Caki2 (cell line): ENCODE measurements around the gene METTL16. TPM values are rescaled to one million over a fixed set of nuclear protein-coding genes. Genes with fewer than 3 reads are reported as not detected.

Experiments
- DNase-seq: peaks from one replicate; pipeline ENCODE4 v3.0.0-alpha.2; 2015; ENCODE audit warnings: low read depth
- in situ Hi-C: cut with HindIII; loops from 2 replicates; pipeline ENCODE4 v1.10.0; 2016; ENCODE audit warnings: low sequenced_read_pairs, low pct_unique_long_range_greater_than_20kb, mixed read lengths
- total RNA-seq: library from RNA; depleted of rRNA; stranded (reverse); fragments of >200 nt; shearing (Covaris generic); gene quantifications from 2 replicates; pipeline ENCODE4 v1.2.3, GENCODE V29; 2014; ENCODE audit warnings: low replicate concordance; rRNA removed

METTL16 gene
- total RNA-seq, 1 experiment from 2014 or later: 22.8 TPM

DNA sequence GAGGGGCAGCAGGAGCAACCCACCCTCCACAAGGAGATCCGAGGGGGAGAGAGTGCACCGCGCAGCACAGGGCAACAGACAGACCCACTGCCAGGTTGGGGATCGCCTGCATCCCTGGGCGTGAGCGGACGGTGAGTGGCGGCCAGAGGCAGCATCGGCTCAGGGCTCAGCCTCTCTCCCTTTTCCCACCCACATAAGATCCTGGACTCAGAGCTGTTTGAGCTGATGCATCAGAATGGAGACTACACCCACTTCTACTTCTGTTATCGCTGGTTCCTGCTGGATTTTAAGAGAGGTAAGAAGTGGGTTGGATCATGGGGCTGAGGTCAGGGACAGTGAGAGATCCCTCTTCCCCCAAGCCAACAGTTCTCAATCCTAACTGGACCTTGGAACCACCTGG, 134.0 kb downstream of the METTL16 start:
- in situ Hi-C loops: no loop called here
- no peak for DNase-seq

DNA sequence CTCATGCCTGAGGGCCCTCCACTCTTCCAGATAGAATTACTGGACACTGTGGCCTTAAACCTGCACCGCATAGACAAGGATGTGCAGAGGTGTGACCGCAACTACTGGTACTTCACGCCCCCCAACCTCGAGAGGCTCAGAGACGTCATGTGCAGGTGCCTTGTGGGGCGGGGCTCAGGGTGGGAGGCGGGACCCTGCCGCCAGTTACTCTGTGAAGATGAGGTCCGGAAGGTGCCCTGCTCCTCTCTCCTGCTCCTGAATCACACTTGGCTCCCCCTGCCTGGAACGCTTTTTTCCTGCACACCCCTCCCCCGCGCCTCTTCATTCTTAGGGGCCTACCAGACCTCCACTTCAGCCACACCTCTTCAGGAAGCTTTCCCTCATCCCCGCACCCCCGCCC, 135.6 kb downstream of the METTL16 start:
- in situ Hi-C loops: no loop called here
- DNase-seq: no peak

DNA sequence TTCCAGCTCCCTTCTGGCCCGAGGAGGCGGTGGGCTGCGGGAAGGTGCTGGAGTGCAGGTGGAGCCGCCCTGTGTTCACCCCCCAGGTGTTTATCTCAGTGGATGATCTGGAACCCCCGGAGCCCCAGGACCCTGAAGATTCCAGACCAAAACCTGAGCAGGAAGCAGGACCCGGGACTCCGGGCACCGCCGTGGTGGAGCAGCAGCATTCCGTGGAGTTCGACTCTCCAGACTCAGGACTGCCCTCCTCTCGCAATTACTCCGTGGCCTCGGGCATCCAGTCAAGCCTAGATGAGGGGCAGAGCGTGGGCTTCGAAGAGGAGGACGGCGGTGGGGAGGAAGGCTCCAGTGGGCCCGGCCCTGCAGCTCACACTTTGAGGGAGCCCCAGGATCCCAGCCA, 136.3 kb downstream of the METTL16 start:
- in situ Hi-C loops: no loop called here
- DNase-seq: no peak

DNA sequence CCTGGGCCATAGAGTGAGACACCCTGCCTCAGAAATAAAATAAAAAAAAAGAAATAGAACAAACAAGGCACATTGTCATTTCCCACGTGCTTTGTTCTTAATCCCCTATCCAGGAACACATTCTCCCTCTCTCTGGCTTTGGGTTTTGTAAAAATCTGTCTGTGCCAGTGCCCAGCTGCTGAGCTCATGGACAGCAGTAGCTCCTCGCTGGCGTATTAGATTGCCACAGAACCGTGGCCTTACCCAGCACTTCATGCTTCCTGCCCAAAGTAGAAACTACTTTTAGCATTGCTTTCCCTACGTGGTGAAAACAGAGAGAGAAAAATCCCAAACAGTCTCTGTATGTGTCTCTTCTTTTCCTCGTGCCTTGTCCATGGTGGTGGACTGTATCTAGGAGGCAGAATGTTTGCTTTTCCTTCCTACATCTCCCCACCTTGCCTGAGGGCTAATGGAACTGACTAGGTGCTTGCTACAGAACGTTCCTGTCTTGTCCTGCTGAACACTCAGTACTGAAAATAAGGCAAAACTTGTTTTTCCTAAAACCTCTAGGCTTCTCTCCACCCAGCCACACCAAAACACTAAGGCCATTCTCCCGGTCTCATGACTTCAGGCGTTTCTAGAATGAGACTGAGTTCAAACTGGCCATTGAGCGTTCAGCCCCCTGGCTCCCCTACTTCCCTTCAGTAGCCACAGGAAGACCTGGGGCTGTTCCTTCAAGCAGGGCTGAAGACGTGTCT, 137.0 kb downstream of the METTL16 start:
- DNase-seq: no peak
- in situ Hi-C loops: no loop called here

DNA sequence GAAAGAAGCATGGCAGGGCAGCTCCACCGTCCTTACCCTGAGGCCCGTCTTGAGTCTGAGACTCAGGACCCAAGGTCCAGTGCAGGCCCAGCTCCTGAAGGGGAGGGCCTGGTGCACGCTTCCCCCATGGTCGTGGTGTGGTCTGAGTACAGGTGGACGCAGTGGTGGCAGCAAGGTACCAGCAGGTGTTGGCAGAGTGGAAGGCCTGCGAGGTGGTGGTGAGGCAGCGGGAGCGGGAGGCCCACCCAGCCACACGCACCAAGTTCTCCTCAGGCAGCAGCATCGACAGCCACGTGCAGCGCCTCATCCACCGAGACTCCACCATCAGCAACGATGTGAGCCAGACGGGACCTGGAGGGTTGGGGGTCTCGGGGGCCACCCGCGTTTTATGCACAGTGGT, 138.5 kb downstream of the METTL16 start:
- in situ Hi-C loops: no loop called here
- no peak for DNase-seq

DNA sequence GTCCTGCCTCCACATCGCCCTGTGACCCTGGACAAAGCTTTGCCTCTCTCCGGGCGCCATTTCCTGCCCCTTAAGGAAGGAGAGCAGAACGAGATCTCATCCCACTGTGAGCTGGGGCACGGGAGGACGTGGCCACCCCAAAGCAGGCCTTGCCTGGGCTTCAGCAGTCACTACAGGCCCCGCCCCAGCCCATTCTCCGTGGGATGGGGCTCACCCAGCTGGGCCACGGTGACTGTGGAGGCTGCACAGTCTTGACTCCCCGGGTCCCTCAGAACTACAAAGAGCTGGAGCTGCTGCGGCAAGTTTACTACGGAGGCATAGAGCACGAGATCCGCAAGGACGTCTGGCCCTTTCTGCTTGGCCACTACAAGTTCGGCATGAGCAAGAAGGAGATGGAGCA, 139.0 kb downstream of the METTL16 start:
- DNase-seq: no peak
- in situ Hi-C loops: no loop called here

DNA sequence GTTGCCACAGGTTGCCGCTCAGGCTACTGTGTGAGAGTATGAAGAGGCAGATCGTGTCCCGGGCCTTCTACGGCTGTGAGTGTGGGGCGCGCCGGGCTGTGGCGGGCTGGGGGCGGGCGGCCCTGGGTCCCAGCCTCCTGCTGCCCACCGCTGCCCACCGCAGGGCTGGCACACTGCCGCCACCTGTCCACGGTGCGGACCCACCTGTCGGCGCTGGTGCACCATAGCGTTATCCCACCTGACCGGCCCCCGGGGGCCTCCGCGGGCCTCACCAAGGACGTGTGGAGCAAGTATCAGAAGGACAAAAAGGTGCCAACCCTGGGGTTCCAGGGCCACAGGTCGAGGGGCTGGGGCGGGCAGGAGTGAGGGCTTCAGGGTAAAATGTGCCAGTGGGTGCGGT, 139.5 kb downstream of the METTL16 start:
- in situ Hi-C loops: no loop called here
- no peak for DNase-seq

DNA sequence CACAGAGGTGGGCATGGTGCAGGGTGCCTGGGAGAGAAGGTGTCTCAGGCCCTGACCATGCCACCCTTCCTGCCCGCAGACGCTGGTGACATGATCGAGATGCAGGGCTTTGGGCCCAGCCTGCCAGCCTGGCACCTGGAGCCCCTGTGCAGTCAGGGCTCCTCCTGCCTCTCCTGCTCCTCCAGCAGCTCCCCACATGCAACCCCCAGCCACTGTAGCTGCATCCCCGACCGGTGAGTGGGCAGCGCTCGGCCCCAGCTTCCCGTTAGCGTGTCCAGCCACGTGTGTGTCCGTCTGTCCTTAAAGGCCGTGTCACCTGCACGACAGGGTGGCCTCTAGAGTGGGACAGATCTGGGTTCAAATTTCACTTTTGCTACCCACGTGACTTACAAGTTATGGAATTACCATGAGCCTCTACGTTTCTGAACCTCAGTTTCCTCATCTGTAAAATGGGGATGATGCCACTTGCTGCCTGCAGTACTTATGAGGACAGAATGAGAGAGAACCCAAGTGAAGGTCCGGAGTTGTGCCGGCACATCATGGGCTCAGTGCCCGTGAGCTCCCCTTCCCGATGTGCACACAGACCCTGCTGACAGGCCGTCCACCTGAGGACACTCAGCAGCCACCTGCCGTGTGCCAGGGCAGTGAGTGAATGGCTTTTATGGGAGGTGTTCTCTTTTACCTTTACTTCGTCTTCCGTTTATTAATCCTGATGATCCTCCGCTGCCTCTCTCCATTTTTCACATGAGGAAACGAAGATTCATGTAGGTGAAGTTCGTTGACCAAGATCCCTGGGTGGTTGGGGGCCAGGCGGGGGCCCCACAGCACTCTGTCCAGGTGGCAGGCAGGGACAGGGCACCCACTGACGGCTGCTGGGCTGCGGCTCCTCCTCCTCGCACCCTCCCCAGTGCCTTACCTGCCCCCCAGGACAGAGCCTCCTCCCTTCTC, 140.2 kb downstream of the METTL16 start:
- in situ Hi-C loops: no loop called here
- no peak for DNase-seq

DNA sequence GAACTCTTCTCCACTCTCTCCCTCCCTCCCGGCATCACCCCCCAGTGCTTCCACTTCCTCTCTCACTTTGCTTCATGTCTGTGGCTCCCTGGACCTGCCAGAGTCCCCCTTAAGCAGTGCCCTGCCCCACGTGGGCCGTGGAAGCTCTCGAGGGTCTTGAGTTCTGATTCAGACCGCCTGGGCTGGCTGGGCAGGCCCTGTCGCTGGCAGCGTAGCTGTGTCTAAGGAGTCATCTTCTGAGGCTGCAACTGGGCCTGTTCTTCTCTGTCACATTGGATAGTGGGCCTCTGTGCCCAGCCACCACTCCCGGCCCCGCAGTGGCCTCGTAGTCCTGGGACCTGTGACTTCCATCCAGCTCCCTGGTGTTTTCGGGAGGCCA, 141.5 kb downstream of the METTL16 start:
- in situ Hi-C loops: no loop called here
- no peak for DNase-seq

DNA sequence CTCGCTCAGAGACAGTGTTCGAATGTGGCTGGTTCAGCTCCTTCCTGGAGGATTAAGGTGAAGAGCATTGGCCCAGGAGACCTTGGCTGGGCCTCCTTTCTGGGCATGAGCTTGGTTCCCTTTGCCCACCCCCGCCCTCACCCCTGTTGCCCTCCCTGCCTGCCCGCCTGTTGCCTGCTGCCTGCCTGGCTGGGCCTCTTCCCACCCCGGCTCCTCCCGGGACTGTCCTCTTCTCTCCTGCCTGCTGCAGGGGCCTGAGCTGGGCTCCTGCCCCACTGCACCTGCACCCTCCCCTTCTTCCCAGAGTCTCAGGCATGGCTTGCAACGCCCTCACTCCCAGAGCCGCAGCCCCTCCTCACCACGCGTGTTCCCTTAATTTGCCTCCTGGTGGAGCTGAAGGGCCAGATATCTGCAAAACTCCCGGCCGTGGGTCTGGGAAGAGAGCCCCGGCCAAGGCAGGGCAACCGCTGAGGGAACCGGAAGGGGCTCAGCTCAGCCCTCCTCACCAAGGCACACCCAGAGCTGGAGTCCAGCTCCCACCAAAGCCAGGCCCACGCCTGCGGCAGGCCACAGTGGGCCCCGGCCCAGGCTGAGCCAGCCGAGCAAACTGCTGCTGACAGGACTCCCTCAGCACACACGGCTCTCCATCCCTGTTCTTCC, 142.0 kb downstream of the METTL16 start:
- DNase-seq: no peak
- in situ Hi-C loops: no loop called here

DNA sequence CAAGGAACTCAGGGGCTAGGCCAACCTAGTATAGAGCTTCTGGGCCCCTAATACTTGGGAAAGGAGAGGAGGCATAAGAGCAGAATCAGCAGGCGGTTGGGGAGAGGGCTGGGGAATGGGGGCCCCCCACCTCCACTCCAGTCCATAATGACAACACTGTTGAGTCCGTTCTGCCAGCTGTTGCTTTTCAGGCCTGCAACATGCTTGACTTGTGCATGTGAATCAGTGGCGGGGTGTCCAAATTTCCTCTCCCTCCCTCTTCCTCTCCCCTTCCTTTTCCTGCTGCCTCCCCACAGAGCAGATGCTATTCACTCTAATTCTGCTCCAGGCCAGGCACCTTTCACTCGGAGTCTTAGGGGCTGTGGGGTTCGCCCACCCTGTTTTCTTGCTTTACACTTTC, 142.6 kb downstream of the METTL16 start:
- DNase-seq: no peak
- in situ Hi-C loops: no loop called here

DNA sequence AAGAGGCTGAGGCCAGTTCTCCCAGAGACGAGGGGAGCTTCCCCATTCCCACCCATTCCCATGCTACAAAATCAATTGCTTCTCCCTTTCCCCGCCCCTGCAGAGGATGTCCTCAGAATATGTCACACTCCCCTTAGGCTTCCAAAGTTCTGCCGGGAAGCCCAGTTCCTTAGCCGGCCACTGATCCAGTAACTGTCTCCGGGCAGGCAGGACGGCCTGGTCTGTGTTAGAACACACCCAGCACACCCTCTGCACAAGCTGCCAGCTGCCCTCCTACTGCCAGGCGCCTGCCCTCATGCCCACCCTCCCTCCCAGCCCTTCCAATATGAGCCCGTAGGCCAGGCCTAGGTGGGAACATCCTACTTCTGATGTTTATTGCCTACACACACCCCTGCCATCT, 143.3 kb downstream of the METTL16 start:
- in situ Hi-C loops: no loop called here

DNA sequence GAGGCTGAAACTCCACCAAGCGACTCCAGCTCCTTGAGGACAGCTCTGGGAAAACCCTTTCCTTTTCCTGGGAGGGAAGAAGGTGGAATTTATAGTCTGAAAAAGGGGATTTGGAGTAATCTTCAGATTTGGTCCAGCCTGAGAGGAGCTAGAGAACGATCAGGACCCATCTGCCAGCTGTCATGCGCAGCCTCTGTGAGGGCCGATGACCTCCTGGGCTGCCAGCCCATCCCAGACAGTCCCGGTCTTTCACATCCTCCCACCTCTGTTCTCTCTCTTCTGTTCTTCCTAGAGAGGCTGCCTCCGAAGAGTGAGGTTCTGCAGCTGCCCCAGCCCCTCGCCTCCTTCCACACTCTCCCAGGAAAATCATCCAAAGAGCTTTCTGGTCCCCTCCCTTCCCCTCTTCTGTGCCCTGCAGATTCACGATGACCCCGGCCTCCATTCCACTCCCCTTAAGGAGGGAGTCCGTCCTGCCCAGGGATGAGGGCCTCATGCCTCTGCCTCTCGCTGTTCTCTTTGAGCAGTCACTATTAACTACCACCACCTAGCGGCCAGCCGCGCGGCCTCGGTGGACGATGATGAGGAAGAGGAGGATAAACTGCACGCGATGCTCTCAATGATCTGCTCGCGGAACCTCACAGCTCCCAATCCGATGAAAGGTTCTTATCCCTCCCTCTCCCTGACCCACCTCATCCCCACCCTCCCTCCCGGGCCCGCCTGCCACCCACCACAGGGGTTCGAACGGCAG, 144.8 kb downstream of the METTL16 start:
- DNase-seq: no peak
- in situ Hi-C loops: no loop called here

More for the DNA sequence above, 143.3 kb downstream of the METTL16 start:
- DNase-seq: no peak

Other genes with a start within 250 kb of the METTL16 start
- gene SMG6, start 208.1 kb downstream of the METTL16 start, total RNA-seq: 5.8 and 20.3 TPM in 2 replicates
- gene SRR, start 207.9 kb downstream of the METTL16 start, total RNA-seq: 7.8 and 28.3 TPM in 2 replicates
- gene TSR1, start 175.4 kb downstream of the METTL16 start, total RNA-seq: 23.9 and 29.1 TPM in 2 replicates
- gene SGSM2, start 174.4 kb downstream of the METTL16 start, total RNA-seq: 16.9 and 26.1 TPM in 2 replicates
- gene MNT, start 110.8 kb downstream of the METTL16 start, total RNA-seq: 0.35 and 0.68 TPM in 2 replicates
- 92.6 and 96.8 TPM in 2 replicates for gene PAFAH1B1, start 81.8 kb upstream of the METTL16 start, total RNA-seq
- gene CLUH, start 199.9 kb upstream of the METTL16 start, total RNA-seq: 22.5 and 28.8 TPM in 2 replicates
- not detected in 2 replicates for gene CCDC92B, start 237.8 kb upstream of the METTL16 start, total RNA-seq